HL-60 (cell line): ENCODE measurements around the gene EFS.

Experiments used
- DNase-seq, 2 experiments: peaks; one replicate each; pipeline ENCODE4 v3.0.0-alpha.2; 2010 to 2020; ENCODE audit warnings: low read depth in 1 of 2, low spot score in 1 of 2
- H3K27ac ChIP-seq: fragments of 250-450 bp; sonication (Bioruptor Pico); replicated peaks from 2 replicates; pipeline ENCODE4 v1.5.1; 2020; ENCODE audit warnings: mild to moderate bottlenecking, moderate library complexity
- H3K27me3 ChIP-seq: fragments of 250-450 bp; sonication (Bioruptor Pico); 2 replicates; pipeline ENCODE4 v1.5.1; 2021; ENCODE audit warnings: mild to moderate bottlenecking, moderate library complexity; ENCODE audit not compliant: insufficient read depth, poor library complexity, severe bottlenecking
- H3K4me3 ChIP-seq: replicated peaks from 2 replicates; pipeline ENCODE4 v1.5.1; 2011; ENCODE audit warnings: mild to moderate bottlenecking, control low read depth, low read length; ENCODE audit not compliant: insufficient read depth
- GABPA ChIP-seq: IDR thresholded peaks from 2 replicates; pipeline ENCODE4 v1.6.1; 2012; ENCODE audit warnings: low read depth
- POLR2AphosphoS5 ChIP-seq: IDR thresholded peaks from 2 replicates; pipeline ENCODE4 v1.6.1; 2012; ENCODE audit warnings: low read depth
- SPI1 ChIP-seq: IDR thresholded peaks from 2 replicates; pipeline ENCODE4 v1.6.1; 2012; ENCODE audit warnings: low read depth, mild to moderate bottlenecking, borderline replicate concordance
- TF ChIP-seq, protein P1 (sequence below): IDR thresholded peaks from one replicate; pipeline ENCODE4 v1.5.1; 2011; ENCODE audit warnings: low read length, control low read depth, inconsistent platforms; ENCODE audit not compliant: insufficient read depth
- TF ChIP-seq, protein P2 (sequence below): IDR thresholded peaks from 2 replicates; pipeline ENCODE4 v1.6.1; 2012; ENCODE audit warnings: low read depth; ENCODE audit not compliant: insufficient replicate concordance

Gene EFS

DNA sequence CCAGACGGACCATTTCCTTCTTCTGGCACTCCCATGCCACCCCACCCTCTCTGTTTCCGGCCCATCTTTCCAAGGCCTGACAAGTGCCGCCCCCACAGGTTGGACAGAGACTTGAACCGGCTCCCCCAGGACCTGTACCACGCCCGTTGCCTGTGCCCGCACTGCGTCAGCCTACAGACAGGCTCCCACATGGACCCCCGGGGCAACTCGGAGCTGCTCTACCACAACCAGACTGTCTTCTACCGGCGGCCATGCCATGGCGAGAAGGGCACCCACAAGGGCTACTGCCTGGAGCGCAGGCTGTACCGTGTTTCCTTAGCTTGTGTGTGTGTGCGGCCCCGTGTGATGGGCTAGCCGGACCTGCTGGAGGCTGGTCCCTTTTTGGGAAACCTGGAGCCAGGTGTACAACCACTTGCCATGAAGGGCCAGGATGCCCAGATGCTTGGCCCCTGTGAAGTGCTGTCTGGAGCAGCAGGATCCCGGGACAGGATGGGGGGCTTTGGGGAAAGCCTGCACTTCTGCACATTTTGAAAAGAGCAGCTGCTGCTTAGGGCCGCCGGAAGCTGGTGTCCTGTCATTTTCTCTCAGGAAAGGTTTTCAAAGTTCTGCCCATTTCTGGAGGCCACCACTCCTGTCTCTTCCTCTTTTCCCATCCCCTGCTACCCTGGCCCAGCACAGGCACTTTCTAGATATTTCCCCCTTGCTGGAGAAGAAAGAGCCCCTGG lies 10.7 kb upstream of the EFS start:
- no peaks in the 10 kb centered on the region for H3K27me3 ChIP-seq
- DNase-seq, result no peak
- H3K27ac ChIP-seq, result no peak overlapping the region
- TF ChIP-seq POLR2AphosphoS5, result no peak
- TF ChIP-seq, protein P1, sequence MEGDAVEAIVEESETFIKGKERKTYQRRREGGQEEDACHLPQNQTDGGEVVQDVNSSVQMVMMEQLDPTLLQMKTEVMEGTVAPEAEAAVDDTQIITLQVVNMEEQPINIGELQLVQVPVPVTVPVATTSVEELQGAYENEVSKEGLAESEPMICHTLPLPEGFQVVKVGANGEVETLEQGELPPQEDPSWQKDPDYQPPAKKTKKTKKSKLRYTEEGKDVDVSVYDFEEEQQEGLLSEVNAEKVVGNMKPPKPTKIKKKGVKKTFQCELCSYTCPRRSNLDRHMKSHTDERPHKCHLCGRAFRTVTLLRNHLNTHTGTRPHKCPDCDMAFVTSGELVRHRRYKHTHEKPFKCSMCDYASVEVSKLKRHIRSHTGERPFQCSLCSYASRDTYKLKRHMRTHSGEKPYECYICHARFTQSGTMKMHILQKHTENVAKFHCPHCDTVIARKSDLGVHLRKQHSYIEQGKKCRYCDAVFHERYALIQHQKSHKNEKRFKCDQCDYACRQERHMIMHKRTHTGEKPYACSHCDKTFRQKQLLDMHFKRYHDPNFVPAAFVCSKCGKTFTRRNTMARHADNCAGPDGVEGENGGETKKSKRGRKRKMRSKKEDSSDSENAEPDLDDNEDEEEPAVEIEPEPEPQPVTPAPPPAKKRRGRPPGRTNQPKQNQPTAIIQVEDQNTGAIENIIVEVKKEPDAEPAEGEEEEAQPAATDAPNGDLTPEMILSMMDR, result no peak
- TF ChIP-seq SPI1, result no peak
- TF ChIP-seq GABPA, result no peak
- TF ChIP-seq, protein P2, sequence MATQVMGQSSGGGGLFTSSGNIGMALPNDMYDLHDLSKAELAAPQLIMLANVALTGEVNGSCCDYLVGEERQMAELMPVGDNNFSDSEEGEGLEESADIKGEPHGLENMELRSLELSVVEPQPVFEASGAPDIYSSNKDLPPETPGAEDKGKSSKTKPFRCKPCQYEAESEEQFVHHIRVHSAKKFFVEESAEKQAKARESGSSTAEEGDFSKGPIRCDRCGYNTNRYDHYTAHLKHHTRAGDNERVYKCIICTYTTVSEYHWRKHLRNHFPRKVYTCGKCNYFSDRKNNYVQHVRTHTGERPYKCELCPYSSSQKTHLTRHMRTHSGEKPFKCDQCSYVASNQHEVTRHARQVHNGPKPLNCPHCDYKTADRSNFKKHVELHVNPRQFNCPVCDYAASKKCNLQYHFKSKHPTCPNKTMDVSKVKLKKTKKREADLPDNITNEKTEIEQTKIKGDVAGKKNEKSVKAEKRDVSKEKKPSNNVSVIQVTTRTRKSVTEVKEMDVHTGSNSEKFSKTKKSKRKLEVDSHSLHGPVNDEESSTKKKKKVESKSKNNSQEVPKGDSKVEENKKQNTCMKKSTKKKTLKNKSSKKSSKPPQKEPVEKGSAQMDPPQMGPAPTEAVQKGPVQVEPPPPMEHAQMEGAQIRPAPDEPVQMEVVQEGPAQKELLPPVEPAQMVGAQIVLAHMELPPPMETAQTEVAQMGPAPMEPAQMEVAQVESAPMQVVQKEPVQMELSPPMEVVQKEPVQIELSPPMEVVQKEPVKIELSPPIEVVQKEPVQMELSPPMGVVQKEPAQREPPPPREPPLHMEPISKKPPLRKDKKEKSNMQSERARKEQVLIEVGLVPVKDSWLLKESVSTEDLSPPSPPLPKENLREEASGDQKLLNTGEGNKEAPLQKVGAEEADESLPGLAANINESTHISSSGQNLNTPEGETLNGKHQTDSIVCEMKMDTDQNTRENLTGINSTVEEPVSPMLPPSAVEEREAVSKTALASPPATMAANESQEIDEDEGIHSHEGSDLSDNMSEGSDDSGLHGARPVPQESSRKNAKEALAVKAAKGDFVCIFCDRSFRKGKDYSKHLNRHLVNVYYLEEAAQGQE, result no peak
- no peak overlapping the region for H3K4me3 ChIP-seq

DNA sequence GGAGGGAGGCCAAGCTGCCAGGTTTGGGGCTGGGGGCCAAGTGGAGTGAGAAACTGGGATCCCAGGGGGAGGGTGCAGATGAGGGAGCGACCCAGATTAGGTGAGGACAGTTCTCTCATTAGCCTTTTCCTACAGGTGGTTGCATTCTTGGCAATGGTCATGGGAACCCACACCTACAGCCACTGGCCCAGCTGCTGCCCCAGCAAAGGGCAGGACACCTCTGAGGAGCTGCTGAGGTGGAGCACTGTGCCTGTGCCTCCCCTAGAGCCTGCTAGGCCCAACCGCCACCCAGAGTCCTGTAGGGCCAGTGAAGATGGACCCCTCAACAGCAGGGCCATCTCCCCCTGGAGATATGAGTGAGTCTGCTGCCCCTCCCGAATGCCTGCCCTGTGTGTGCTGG lies 8.1 kb upstream of the EFS start:
- no peak for DNase-seq
- H3K27ac ChIP-seq, result no peak overlapping the region
- TF ChIP-seq, protein P1, result no peak
- TF ChIP-seq POLR2AphosphoS5, result no peak
- no peak overlapping the region for H3K4me3 ChIP-seq
- peaks cover 4% of the 10 kb centered on the region for H3K27me3 ChIP-seq

DNA sequence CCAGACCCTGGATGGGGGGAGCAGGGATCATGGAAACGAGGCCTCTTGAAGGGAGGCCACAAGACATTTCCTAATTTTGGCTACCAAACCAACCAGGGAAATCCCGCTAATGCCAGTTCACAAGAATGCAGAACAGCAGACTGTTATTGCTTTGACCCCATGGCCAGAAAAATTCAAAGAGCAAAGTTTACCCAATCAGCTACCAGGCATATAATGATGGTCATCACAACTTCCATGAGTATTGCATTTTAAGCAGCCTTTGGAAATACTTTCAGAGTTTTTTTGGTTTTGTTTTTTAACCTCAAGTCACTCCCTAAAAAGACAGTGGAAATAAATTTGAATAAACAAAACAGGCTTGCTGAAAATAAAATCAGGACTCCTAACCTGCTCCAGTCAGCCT lies 7.5 kb upstream of the EFS start, which contains the start of gene IL25:
IL25 (plus strand) TSS at position 301 of the 400 bp plus-strand sequence.
- H3K4me3 ChIP-seq, result no peak within 1 kb of the TSS
- TF ChIP-seq, protein P2, result no peak
- TF ChIP-seq POLR2AphosphoS5, result no peak
- TF ChIP-seq, protein P1, result no peak
- no peak for TF ChIP-seq SPI1
- no peak for TF ChIP-seq GABPA
- H3K27ac ChIP-seq, result no peak within 1 kb of the TSS
- H3K27me3 ChIP-seq, result peaks cover 7% of the 10 kb centered on the region
- no peak for DNase-seq

DNA sequence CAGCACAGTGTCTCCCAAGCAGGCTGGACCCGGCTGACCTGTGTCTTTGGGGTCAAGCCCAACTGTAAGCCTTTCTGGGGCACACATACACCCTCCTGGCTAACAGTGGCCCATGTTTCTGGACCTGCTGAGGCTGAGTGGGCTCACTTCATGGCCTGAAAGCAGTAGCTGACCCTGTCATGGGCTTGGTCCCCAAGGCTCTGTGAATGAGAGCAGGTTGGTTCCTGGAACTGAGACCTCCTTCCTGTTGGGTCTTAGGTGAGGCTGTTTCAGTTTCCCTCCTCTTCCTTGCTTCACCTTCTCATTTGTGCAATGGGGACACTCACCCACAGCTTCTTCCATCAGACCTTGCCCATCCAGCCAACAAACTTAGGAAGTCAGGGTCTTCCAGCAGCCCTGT lies 6.9 kb upstream of the EFS start:
- no peak overlapping the region for H3K4me3 ChIP-seq
- H3K27me3 ChIP-seq, result peaks cover 11% of the 10 kb centered on the region
- no peak overlapping the region for H3K27ac ChIP-seq
- TF ChIP-seq GABPA, result no peak
- no peak for TF ChIP-seq SPI1
- TF ChIP-seq, protein P1, result no peak
- TF ChIP-seq, protein P2, result no peak
- no peak for TF ChIP-seq POLR2AphosphoS5
- no peak for DNase-seq
